NCI-H446 treated with DMSO at 0.1 percent for 48 hours (cell line): ENCODE measurements around the gene POLD4.

Experiments used
- DNase-seq: peaks from one replicate; lab custom pipeline; 2025; lab: John Stamatoyannopoulos, UW

The POLD4 gene

GRCh38 chr11:67387518-67387917, 34.2 kb upstream of the POLD4 start:
- DNase-seq, result no peak

- DNase-seq, result no peak
These were observed 33.7 kb upstream of the POLD4 start for GRCh38 chr11:67387069-67387468.

GRCh38 chr11:67384851-67385366, 31.6 kb upstream of the POLD4 start:
- peak; percentile 70 for DNase-seq

DNA sequence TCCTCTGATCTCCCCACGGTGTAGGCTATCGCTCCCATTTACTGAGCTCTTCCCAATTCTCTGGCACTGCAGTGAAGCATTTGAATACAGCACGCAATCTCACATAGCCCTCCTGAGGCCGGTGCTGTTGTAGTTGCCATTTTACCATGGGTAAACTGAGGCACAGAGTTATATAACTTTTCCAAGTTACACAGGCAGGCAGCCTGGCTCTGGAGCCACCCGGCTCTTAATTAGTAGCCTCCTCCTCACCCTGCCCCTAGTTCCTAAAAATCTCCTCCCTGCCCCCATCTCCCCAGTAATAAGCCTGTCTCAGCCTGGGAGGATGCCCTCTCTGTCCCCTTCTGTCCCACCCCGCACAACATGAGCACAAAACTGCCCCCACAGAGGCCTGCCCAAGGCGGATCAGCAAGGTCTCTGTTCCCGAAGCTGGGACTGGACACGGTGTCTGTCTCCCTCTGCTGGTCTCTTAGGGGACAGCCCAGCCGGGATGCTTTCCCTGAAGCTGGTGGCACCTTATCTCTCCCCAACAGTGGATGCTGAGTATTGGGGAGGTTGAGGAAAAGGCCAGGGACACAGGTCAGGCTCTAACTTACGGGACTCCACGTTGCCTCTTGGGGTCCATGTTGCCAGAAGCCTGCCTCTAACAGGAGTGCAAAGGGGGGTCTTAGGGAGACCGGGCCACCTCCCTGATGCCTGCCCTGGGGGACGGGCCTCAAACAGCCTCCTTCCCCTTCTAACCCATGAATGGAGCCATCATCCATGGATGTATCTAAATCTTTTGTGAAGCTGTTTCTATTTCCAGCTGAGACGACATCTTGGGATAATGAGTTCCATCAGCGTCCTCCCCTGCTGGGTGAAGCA, 29.2 kb upstream of the POLD4 start:
- DNase-seq, result peak; percentile 5

GRCh38 chr11:67381244-67381972, 28.1 kb upstream of the POLD4 start:
- DNase-seq, result no peak

GRCh38 chr11:67379061-67380058, 26.0 kb upstream of the POLD4 start:
- DNase-seq, result no peak

DNA sequence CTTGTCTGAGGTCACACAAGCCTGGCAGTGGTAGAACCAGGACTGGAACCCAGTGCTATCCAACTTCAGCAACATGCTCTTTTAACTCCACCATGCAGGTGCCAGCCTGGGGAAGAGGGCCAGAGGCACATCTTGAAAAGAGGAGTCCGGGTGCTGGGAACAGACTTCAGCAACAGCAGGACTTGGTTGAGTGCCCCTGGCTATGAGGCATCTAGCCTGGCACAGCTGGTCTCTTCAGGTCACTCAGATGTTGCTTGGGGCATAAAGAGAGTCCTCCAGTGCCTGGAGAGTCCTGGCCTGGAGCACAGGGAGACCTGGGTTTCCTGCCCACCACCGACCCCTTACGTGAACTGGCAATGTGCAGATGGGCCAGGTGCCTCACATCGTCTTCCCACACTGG, 25.2 kb upstream of the POLD4 start:
- no peak for DNase-seq

GRCh38 chr11:67376873-67377808, 23.8 kb upstream of the POLD4 start:
- DNase-seq, result no peak

GRCh38 chr11:67376063-67376820, 22.9 kb upstream of the POLD4 start:
- no peak for DNase-seq

GRCh38 chr11:67375320-67376055, 22.1 kb upstream of the POLD4 start:
- DNase-seq, result no peak

DNA sequence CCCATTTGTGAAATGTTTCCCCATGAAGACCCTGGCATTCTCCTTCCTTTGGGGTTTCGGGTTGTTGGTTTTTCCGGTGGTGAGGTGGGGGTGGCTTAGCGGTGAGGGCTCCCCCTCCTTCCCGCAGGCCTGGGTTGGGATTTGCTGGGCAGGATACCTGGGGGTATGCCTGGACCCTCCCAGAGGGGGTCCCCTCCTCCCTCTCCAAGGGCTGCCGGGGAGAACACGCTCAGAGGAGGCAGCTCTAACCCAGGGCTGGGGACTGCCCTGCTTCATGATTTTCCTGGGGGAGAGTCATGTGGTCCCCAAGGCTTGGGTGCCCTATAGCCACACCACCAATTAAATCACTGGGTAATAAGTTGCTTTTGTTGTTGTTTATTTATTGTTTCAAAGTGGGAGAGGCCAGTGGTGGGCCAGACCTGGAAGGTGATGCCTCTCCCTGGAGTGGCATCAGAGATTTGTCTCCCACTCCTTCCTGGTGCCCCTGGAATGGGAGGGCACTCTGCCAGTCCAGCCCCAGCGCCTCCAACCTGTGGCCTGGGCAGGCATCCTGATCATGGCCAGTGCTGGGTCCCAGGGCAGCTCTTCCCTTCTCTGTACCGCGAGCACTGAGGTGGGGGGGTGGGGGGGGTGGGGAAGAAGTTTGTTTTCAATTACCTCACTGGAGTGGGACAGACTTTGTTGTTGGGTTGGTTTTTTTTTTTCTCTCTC, 21.4 kb upstream of the POLD4 start:
- no peak for DNase-seq

DNA sequence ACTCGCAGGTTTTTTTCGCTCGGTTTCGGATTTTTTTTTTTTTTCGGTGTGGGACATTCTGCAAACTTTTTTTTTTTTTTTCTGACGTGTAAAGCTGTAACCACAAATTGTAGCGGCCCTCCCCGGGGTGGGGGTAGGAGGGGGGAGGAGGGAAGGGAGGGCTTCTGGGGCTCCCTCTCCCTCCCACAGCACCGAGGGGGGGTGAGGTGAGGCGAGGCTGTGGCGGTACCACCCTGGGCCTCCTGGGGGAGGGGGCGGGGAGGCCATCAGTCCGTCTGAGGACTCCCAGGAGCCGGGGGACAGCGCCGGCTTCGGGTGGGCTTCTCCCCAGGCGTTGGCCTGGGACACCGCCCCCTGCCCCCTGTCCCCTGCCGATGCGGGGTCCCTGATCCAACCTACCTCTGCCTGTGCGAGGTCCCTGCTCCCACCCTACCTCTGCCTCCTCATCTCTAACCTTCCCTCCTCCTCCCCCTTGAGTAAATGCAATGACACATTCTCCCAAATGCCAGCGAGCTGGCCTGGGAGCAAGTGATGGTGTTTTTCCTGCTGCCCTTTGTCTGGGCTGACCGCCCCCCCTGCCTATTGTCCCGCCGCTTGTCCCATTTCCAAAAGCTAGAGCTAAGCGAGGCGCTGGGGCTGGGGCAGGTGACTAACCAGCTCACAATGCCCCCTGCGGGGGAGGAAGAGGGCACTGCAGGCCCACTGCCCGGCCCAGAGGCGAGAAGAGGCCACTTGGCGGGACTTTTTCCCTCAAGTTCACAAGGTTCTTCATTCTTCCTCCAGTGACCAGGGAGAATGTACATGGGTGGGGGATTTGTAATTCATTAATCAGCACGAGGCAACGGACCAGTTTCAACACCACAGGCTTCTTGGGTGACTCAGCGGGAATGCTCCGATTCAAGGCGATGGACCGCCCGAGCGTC, 20.6 kb upstream of the POLD4 start:
- DNase-seq, result no peak

DNA sequence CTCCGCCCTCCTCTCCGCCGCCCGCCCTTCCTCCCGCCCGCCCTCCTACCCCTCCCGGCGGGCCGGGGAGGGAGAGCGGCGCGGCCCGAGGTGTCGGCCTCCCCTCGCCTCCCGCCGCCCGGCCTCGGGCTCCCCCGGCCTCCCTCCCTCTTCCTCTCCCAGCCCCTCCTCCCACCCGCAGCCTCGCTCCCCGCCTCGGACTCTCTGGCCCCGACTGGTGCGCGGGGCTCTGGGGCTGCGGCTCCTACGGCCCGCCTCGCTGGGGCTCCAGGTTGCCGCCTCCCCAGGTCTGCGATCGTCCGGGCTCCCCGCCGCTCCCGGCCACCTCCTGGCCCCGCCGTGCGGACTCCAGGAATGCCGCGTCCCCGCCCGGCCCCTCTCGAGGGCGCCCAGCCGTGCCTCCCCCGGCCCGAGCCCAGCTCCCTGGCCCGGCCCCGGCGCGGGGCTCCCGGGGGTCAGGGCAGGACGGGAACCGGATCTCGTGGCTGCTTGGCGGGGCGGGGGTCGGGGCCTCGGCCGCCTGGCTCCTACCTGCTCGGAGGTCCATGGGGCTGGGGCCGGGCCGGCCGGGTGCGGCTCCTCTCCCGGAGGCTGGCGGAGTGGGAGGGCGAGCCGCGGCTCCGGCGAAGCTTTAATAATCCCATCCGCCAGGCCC, 19.8 kb upstream of the POLD4 start, which contains the start of gene CLCF1:
Gene CLCF1, minus strand, starts transcription at position 606 of the 655 bp plus-strand sequence. Its CDS starts 59 bp downstream, at position 547.
- no peak for DNase-seq

GRCh38 chr11:67372321-67372992, 19.1 kb upstream of the POLD4 start:
- DNase-seq, result no peak

GRCh38 chr11:67371911-67372320, 18.6 kb upstream of the POLD4 start:
- DNase-seq, result no peak
